Smooth muscle cell of the coronary artery (primary cell): ENCODE results near the gene PTS. TPM values are rescaled to one million over a fixed set of nuclear protein-coding genes. Genes with fewer than 3 reads are reported as not detected.

Source experiments
- total RNA-seq: library from RNA; depleted of rRNA; stranded (reverse); fragments of >200 nt; gene quantifications from 2 replicates; pipeline ENCODE4 v1.2.3, GENCODE V29; 2014; ENCODE audit warnings: low replicate concordance

The PTS gene
- total RNA-seq: 23.4 and 36.2 TPM in 2 replicates

GRCh38 chr11:112226062-112226830 is at the start of gene PTS:
Gene PTS (plus strand): TSS chr11:112226428. CDS start chr11:112226444, 16 bp downstream.

DNA sequence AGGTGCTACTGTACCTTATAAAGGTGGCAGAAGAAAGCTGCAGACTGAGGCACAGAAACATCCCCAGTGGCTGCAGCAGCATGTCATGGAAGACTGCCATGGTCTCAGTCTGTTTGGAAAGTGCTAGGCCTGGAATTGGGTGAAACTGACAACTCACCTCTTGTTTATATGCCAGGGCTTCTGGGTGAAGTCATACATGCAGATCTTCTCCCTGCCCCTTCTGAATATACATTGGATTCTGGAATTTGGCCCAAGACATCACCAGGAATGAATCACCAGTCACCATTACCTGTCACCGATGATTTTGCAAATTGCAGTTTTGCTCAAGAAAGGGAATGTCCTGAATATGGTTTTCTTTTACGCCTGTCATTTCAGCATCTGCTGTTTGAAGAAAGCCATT is 34.3 kb downstream of the PTS start, which contains the start of gene PLET1:
TSS of gene PLET1 (minus strand) at position 371 of the 400 bp plus-strand sequence. CDS start at position 100, 271 bp downstream.

Other genes with a start within 250 kb of the PTS start
- gene DLAT, start 201.0 kb upstream of the PTS start, total RNA-seq: 16.5 and 27.7 TPM in 2 replicates
- gene PIH1D2, start 152.4 kb upstream of the PTS start, total RNA-seq: 0.12 and 1.1 TPM in 2 replicates
- gene NKAPD1, start 152.1 kb upstream of the PTS start, total RNA-seq: 11.8 and 19.3 TPM in 2 replicates
- gene TIMM8B, start 139.7 kb upstream of the PTS start, total RNA-seq: 54.2 and 99.0 TPM in 2 replicates
- 137 and 158 TPM in 2 replicates for gene SDHD, start 139.6 kb upstream of the PTS start, total RNA-seq
- 0.08 and 0.12 TPM in 2 replicates for gene IL18, start 62.3 kb upstream of the PTS start, total RNA-seq
- gene TEX12, start 59.1 kb upstream of the PTS start, total RNA-seq: 0.15 TPM in 1 of 2 replicates, not detected in the other
- gene BCO2, start 50.9 kb upstream of the PTS start, total RNA-seq: 0.15 and 1.3 TPM in 2 replicates
- gene PLET1, start 34.4 kb downstream of the PTS start, total RNA-seq: not detected in 2 replicates